ENCODE measurements around the gene PKDREJ. TPM values are rescaled to one million over a fixed set of nuclear protein-coding genes. Genes with fewer than 3 reads are reported as not detected.
A peak's percentile ranks its signal among the peaks of the same experiment; 100 is the strongest.
"Not testable (repeated sequence)": the region's sequence is repeated elsewhere in the genome, so short reads cannot be mapped to it uniquely, and the experiment has no call there.

PKDREJ gene
- total RNA-seq, 2 donors from 2014 or later: 0.04 TPM; not detected in 1

GRCh38 chr22:46267431-46268279, 4.5 kb upstream of the PKDREJ start, which contains the start of gene TTC38:
Gene TTC38, plus strand, starts transcription at chr22:46268008. Its CDS starts 32 bp downstream, at chr22:46268040.
- no peak within 1 kb of the TSS for H3K27ac ChIP-seq (ENCODE audit: low read depth, low read length)
- no peaks in the 10 kb centered on the region for H3K4me1 ChIP-seq (ENCODE audit: control insufficient read depth, insufficient read depth, low read length)
- H3K27me3 Mint-ChIP-seq (ENCODE audit: insufficient read depth): peaks cover 37% of the 10 kb centered on the region
- WGBS, 2 experiments (ENCODE audit: insufficient coverage in 1 of 2, insufficient read length in 1 of 2): 5 to 7% methylated on average over 18 to 74 of the region's 74 CpGs
- peaks cover 3% of the 10 kb centered on the region for H3K4me1 Mint-ChIP-seq
- H3K4me3 Mint-ChIP-seq: peak within 1 kb of the TSS; percentile 74
- DNase-seq: peak; percentile 94
- H3K4me3 ChIP-seq (ENCODE audit: low read length): peak within 1 kb of the TSS; percentile 87
- peaks cover 17% of the 10 kb centered on the region for H3K36me3 Mint-ChIP-seq (ENCODE audit: low read depth)
- H3K9me3 Mint-ChIP-seq: peaks cover 38% of the 10 kb centered on the region
- peak within 1 kb of the TSS; percentile 62 for H3K9ac ChIP-seq (ENCODE audit: extremely low read depth, low read length, poor library complexity, severe bottlenecking)
- no peak for TF ChIP-seq CTCF (conservative IDR thresholded peaks at IDR 0.05)
- peaks cover 6% of the 10 kb centered on the region for H3K36me3 ChIP-seq (ENCODE audit: control insufficient read depth, insufficient read depth, low read length)
- H3K9me3 ChIP-seq (ENCODE audit: control insufficient read depth, low read length): peaks cover 32% of the 10 kb centered on the region
- peaks cover 13% of the 10 kb centered on the region for H3K27me3 ChIP-seq (ENCODE audit: control insufficient read depth, insufficient read depth, low read length, poor library complexity, severe bottlenecking)
- peak within 1 kb of the TSS; percentile 61 for H3K27ac Mint-ChIP-seq

GRCh38 chr22:46265627-46266026, 2.5 kb upstream of the PKDREJ start:
- 82 to 90% methylated on average over 3 to 4 of the region's 4 CpGs for WGBS, 2 experiments (ENCODE audit: insufficient coverage in 1 of 2, insufficient read length in 1 of 2)
- H3K36me3 Mint-ChIP-seq (ENCODE audit: low read depth): peaks cover 13% of the 10 kb centered on the region
- peaks cover 49% of the 10 kb centered on the region for H3K9me3 Mint-ChIP-seq

GRCh38 chr22:46264520-46264919, 1.4 kb upstream of the PKDREJ start:
- not testable (repeated sequence) for DNase-seq; H3K27ac Mint-ChIP-seq; H3K4me3 ChIP-seq (ENCODE audit: low read length); H3K36me3 Mint-ChIP-seq (ENCODE audit: low read depth); H3K4me1 ChIP-seq (ENCODE audit: control insufficient read depth, insufficient read depth, low read length); H3K4me3 Mint-ChIP-seq; H3K9ac ChIP-seq (ENCODE audit: extremely low read depth, low read length, poor library complexity, severe bottlenecking); H3K27ac ChIP-seq (ENCODE audit: low read depth, low read length); H3K4me1 Mint-ChIP-seq; H3K36me3 ChIP-seq (ENCODE audit: control insufficient read depth, insufficient read depth, low read length)
- peaks cover 49% of the 10 kb centered on the region for H3K9me3 Mint-ChIP-seq
- 94 to 100% methylated on average over 2 to 6 of the region's 6 CpGs for WGBS, 2 experiments (ENCODE audit: insufficient coverage in 1 of 2, insufficient read length in 1 of 2)
- peaks cover 68% of the 10 kb centered on the region for H3K27me3 Mint-ChIP-seq (ENCODE audit: insufficient read depth)
- Histone ChIP-seq H3K9me3 (ENCODE audit: control insufficient read depth, low read length) (peaks cover 32% of the 10 kb centered on the region), H3K27me3 (ENCODE audit: control insufficient read depth, insufficient read depth, low read length, poor library complexity, severe bottlenecking) (peaks cover 44% of the 10 kb centered on the region)

More at GRCh38 chr22:46265627-46266026, 2.5 kb upstream of the PKDREJ start:
- H3K9ac ChIP-seq (ENCODE audit: extremely low read depth, low read length, poor library complexity, severe bottlenecking); H3K27ac ChIP-seq (ENCODE audit: low read depth, low read length); H3K4me1 ChIP-seq (ENCODE audit: control insufficient read depth, insufficient read depth, low read length); H3K27ac Mint-ChIP-seq; H3K4me3 Mint-ChIP-seq; H3K36me3 ChIP-seq (ENCODE audit: control insufficient read depth, insufficient read depth, low read length); H3K4me1 Mint-ChIP-seq; H3K4me3 ChIP-seq (ENCODE audit: low read length); DNase-seq: not testable (repeated sequence)
- peaks cover 32% of the 10 kb centered on the region for H3K9me3 ChIP-seq (ENCODE audit: control insufficient read depth, low read length)
- H3K27me3 Mint-ChIP-seq (ENCODE audit: insufficient read depth): peaks cover 57% of the 10 kb centered on the region
- H3K27me3 ChIP-seq (ENCODE audit: control insufficient read depth, insufficient read depth, low read length, poor library complexity, severe bottlenecking): peaks cover 33% of the 10 kb centered on the region

- peaks cover 3% of the 10 kb centered on the region for H3K4me1 Mint-ChIP-seq
- Histone ChIP-seq H3K27me3 (ENCODE audit: control insufficient read depth, insufficient read depth, low read length, poor library complexity, severe bottlenecking) (peaks cover 63% of the 10 kb centered on the region), H3K4me3 (ENCODE audit: low read length) (no peak overlapping the region), H3K4me1 (ENCODE audit: control insufficient read depth, insufficient read depth, low read length) (no peaks in the 10 kb centered on the region), H3K9me3 (ENCODE audit: control insufficient read depth, low read length) (peaks cover 32% of the 10 kb centered on the region), H3K36me3 (ENCODE audit: control insufficient read depth, insufficient read depth, low read length) (no peaks in the 10 kb centered on the region), H3K27ac (ENCODE audit: low read depth, low read length) (no peak overlapping the region), H3K9ac (ENCODE audit: extremely low read depth, low read length, poor library complexity, severe bottlenecking) (no peak overlapping the region)
- peaks cover 10% of the 10 kb centered on the region for H3K36me3 Mint-ChIP-seq (ENCODE audit: low read depth)
- TF ChIP-seq CTCF (conservative IDR thresholded peaks at IDR 0.05): peak; percentile 70
- H3K4me3 Mint-ChIP-seq: peak overlapping the region; percentile 43
- WGBS, 2 experiments (ENCODE audit: insufficient coverage in 1 of 2, insufficient read length in 1 of 2): 16 to 20% methylated on average over 23 to 109 of the region's 109 CpGs
- H3K9me3 Mint-ChIP-seq: peaks cover 49% of the 10 kb centered on the region
- no peak overlapping the region for H3K27ac Mint-ChIP-seq
- H3K27me3 Mint-ChIP-seq (ENCODE audit: insufficient read depth): peaks cover 87% of the 10 kb centered on the region
- peak; percentile 91 for DNase-seq
These were observed 511 bp downstream of the PKDREJ start for GRCh38 chr22:46262449-46263215.
